Breast epithelium (tissue), 3 donors: ENCODE data around the gene AKR1C4.

Source experiments
- CTCF ChIP-seq, 3 donors: fragments of 450-650 bp; IDR thresholded peaks; one replicate each; pipeline ENCODE4 v1.5.1; 2016 to 2017; ENCODE audit warnings: antibody characterized with exemption in 3 of 3, mild to moderate bottlenecking in 3 of 3, moderate library complexity in 3 of 3
- POLR2A ChIP-seq: fragments of 450-650 bp; IDR thresholded peaks from one replicate; pipeline ENCODE4 v1.6.1; 2016; ENCODE audit warnings: antibody characterized with exemption, mild to moderate bottlenecking, moderate library complexity

- TF ChIP-seq CTCF (IDR thresholded peaks at IDR 0.05) (no peak), POLR2A (no peak)
Observed at GRCh38 chr10:5187867-5188266, 8.8 kb upstream of the AKR1C4 start.
